Activated CD8-positive, alpha-beta memory T cell treated with anti-CD3 and anti-CD28 coated beads, Interleukin-2, amount 50 U/mL, for 24 hours (primary cell): ENCODE measurements around the gene VWA3B.
"Not testable (repeated sequence)": the region's sequence is repeated elsewhere in the genome, so short reads cannot be mapped to it uniquely, and the experiment has no call there.

Experiments used
- DNase-seq: peaks from one replicate; pipeline ENCODE4 v3.0.0-alpha.2; 2020; ENCODE audit errors: extremely low read depth

VWA3B gene, protein sequence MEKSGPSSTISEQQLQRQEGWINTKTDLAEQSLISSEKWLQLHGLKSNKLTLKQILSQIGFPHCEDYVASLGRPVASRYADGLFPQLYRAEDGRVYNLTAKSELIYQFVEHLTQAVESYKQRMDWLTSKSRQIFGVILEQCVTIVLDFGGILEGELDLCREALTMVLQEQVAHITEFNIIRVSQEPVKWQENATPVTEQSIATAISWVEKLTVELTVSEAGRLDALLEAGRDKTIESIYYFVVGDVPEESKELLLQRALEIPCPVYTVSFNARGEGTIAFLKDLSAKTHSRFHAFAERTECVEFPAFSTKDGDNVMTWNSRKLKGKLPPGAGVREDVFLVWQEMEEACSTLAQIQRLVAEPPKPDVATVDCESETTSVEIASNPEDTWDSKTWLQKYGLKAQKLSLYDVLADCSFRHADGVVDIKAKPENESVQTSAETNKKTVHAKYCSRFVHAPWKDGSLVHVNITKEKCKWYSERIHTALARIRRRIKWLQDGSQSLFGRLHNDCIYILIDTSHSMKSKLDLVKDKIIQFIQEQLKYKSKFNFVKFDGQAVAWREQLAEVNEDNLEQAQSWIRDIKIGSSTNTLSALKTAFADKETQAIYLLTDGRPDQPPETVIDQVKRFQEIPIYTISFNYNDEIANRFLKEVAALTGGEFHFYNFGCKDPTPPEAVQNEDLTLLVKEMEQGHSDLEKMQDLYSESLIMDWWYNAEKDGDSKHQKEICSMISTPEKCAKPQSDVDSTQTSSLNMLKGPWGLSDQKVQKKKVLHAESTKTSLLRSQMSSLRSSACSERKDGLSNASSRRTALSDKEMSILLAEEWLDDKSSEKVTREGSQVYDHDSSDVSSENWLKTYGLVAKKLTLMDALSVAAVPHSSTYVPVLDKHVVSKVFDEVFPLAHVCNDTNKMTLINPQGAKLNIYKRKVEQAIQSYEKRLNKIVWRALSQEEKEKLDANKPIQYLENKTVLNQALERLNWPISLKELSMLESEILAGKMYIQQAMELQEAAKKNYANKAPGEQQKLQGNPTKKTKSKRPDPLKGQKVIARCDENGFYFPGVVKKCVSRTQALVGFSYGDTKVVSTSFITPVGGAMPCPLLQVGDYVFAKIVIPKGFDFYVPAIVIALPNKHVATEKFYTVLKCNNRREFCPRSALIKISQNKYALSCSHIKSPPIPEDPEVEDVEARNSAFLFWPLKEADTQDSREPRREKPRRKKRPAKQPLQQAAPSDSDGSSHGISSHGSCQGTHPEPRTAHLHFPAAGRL (N-terminal part only)

GRCh38 chr2:98086491-98087446, at the start of gene VWA3B:
TSS of gene VWA3B (plus strand) at chr2:98087167. CDS start at chr2:98093093, 5,926 bp downstream.
- no peak for DNase-seq

GRCh38 chr2:98037206-98037605, 49.8 kb upstream of the VWA3B start:
- no peak for DNase-seq

DNA sequence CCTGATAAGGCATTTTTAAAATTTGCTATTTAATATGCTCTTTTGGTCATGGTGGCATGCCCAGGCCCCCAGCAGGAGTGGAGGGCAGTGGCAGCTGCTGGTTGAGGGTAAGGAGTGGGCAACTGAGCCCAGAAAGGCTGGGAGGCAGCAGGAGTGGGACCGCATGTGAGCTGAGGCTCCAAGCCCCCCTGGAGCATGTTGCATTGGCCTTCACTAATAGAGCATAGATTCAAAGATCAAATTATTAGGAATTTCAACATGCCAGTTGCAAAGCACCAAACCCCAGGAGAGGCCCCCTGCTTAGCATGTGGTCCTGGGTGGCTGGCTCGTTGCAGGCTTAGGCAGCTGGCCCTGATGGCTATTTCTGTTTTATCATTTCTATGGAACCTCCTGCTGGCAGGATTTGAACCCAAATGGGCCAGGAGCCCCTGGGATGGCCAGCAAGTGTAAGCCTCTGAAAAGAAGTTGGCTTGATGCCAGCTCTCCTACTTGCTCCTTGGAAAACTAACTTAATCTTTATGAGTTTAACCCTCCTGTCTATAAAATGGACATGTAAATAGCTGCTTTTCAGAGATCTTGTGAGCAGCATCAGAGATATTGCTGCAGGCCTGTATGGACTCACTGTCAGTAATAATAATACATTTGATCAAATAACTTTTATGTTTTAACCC, 49.2 kb upstream of the VWA3B start:
- DNase-seq: no peak

- no peak for DNase-seq
Observed at GRCh38 chr2:98039085-98039756, 47.7 kb upstream of the VWA3B start.

DNA sequence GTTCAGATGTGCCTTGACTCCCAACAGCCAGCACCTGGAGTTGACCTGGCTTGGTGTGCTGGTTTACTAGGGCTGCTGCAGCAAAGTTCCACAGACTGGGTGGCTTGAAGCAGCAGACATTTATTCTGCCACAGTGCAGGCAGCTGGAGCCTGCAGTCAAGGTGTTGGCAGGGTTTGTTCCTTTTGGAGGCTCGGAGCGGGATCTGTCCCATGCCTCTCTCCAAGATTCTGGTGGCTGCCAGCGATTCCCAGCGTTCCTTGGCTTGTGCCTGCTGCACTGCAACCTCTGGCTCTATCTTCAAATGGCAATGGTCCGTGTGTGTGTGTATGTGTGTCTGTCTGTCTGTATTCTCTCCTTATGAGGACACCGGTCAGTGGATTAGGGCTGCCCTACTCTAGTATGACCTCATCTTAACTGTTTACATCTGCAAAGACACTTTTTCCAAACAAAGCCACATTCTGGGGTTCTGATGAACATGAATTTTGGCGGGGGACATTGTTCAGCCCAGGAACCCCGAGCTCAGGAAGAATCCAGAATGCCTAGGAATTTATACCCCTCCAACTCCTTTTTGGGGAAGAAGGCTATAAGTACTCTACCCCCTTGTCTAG, 46.5 kb upstream of the VWA3B start:
- no peak for DNase-seq

- DNase-seq: no peak
Observed at GRCh38 chr2:98043101-98043500, 43.9 kb upstream of the VWA3B start.

DNA sequence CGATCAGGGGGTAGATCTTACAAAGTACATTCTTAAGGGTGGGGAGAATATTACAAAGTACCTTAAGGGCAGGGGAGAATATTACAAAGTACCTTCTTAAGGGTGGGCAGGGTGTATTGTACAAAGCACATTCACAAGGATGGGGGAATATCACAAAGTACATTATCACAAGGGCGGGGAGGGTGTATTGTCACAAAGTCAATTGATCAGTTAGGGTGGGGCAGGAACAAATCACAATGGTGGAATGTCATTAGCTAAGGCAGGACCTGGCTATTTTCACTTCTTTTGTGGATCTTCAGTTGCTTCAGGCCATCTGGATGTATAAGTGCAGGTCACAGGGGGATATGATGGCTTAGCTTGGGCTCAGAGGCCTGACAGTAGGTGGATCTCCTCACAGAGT, 42.2 kb upstream of the VWA3B start:
- not testable (repeated sequence) for DNase-seq

DNA sequence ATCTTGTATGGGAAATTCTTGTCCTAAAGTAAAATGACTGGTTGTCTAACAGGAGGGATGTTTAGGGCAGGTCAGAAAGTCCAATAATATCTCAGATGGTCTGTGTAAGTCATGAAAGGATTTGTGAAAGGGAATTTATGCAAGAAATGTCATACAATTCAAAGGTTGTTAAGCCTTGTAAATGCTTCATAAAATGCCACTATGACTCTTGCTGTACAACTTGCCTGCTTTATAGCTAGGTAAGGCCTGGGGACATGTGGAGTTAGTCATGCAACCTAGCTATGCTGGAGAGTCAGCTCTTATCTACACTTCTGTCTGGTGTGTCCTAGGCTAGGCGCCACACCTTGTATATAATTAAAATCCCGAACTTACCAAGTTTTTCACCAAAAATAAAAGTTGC, 36.9 kb upstream of the VWA3B start:
- no peak for DNase-seq

- no peak for DNase-seq
Observed at GRCh38 chr2:98058191-98058975, 28.6 kb upstream of the VWA3B start.

- DNase-seq: no peak
Observed at GRCh38 chr2:98060277-98060676, 26.7 kb upstream of the VWA3B start.

DNA sequence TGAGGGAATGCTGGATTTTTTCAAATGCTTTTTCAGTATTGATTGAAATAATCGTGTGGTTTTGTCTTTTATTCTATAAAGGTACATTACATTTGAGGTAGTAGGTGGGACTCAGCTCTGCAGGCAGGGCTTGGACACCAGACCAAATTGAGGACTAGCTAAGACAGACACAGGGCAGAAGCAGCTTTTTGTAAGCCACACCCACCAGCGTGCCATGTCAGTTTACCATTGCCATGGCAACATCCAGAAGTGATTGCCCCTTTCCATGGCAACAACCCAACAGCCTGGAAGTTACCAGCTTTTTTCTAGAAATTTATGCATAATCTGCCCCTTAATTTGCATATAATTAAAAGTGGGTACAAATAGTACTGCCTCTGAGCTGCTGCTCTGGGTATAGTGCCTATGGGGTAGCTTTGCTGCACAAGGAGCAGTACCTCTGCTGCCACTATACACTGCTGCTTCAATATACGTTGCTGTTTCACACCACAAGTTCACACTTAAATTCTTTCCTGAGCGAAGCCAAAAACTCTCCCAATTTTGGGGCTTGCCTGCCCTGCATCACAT, 23.6 kb upstream of the VWA3B start:
- DNase-seq: no peak

DNA sequence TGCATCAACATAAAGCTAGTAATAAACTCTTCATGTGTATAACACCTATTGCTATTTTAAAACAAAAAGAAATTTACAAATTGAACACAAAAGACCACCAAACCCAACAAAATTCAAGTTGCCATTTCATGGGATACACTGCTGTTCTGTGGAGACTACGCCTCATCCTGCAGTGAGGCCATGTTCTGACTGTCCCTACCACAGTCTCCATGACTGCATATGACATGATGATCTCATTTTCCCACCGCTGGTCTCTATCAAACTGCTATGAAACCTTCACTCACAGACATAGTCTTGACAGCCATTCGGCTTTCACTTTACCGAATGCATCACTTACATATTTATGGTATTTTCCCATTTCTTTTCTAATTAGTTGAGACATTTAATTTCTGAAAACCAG, 21.2 kb upstream of the VWA3B start:
- DNase-seq: no peak

DNA sequence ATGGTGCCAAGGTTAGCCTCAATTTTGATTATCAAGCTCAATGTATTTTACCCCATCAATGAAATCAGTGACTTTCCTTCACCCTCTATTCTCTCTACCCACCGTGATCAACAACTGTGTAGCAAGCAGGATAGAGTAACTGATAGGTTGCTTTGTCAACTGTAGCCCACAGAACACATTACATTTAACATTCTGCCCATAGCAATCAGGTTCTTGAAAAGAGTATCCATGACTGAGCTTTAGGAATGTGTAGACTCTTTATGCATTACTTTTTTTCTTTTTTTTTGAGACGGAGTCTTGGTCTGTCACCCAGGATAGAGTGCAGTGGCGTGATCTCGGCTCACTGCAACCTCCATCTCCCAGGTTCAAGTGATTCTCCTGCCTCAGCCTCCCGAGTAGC, 19.8 kb upstream of the VWA3B start:
- DNase-seq: no peak

- no peak for DNase-seq
Observed at GRCh38 chr2:98070081-98070480, 16.9 kb upstream of the VWA3B start.

GRCh38 chr2:98072442-98072841, 14.5 kb upstream of the VWA3B start:
- no peak for DNase-seq

GRCh38 chr2:98078701-98079100, 8.3 kb upstream of the VWA3B start:
- no peak for DNase-seq

DNA sequence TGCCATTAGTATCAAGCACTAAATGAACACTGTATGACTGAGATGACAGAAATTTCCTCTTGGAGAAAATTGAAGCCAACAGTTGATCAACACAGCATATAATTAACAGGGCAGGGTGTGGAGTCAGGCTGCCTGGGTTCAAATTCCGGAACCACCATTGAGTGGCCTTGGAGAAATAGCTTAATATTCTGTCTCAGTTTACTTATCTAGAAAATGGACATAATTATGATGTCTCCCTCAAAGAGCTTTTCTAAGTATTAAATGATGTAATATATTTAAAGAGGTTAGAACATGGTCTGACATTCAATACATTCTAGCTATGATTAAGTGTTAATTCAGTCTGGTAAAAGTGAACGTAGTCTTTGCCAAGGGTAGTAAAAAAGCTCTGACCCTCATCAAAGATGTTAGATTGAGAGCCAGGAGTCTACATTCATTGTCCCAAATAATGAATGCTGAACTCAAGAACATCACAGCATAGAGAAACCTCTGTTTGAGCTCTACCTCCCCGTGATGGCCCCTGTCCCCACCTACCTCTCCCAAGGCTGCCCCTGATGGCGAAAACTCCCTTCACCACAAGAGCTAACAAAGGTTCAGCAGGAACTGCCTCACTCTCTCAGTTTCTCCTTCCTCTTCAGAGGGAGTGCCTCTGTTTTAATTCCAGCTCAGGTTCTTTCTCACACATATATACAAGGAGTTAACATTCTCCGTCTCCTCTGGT, 2.7 kb upstream of the VWA3B start:
- no peak for DNase-seq

DNA sequence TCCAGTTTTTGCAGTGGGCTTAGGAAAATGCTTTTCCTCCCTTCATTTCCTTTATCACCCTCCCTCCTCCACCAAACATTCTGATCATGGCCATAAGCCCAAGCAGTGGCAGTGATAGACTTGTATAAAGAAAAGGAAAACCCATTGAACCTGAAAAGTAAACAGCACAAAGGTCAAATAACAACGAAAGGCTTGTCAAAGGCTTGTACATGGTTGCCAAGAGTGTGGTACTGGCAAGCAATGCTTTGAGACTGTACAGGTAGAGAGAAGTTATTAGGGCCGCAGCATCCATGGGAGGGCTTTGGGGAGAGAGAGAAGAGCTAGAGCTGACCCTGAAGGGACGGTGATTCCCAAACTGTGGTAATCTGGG, 2.1 kb upstream of the VWA3B start:
- no peak for DNase-seq
